ENCODE results near the gene GALNT1.

Gene GALNT1

GRCh38 chr18:35633761-35634160, 52.2 kb downstream of the GALNT1 start:
- Histone ChIP-seq H3K9ac (ENCODE audit: insufficient read length) (no peak overlapping the region), H3K4me3 (no peak overlapping the region), H3K36me3 (ENCODE audit: insufficient read depth, low read length) (no peaks in the 10 kb centered on the region), H3K27ac (no peak overlapping the region), H3K9me3 (ENCODE audit: low read depth, low read length) (no peaks in the 10 kb centered on the region)
- TF ChIP-seq EZH2 (IDR thresholded peaks at IDR 0.05) (no peak), FOXP2 (optimal IDR thresholded peaks at IDR 0.05; ENCODE audit: control extremely low read depth, extremely low read length, insufficient read depth) (no peak), POLR2AphosphoS5 (IDR thresholded peaks at IDR 0.05; ENCODE audit: borderline replicate concordance, low read depth, low read length) (no peak)
- DNase-seq (ENCODE audit: low read depth, low spot score) = no peak

- DNase-seq (ENCODE audit: low read depth, low spot score) = no peak
- no peak overlapping the region for H3K27ac ChIP-seq
- H3K9me3 ChIP-seq (ENCODE audit: low read depth, low read length) = no peaks in the 10 kb centered on the region
- TF ChIP-seq EZH2 (IDR thresholded peaks at IDR 0.05) = no peak
- no peak for TF ChIP-seq FOXP2 (optimal IDR thresholded peaks at IDR 0.05; ENCODE audit: control extremely low read depth, extremely low read length, insufficient read depth)
- H3K36me3 ChIP-seq (ENCODE audit: insufficient read depth, low read length) = no peaks in the 10 kb centered on the region
- H3K9ac ChIP-seq (ENCODE audit: insufficient read length) = no peak overlapping the region
- no peak overlapping the region for H3K4me3 ChIP-seq
Measured at GRCh38 chr18:35634323-35634722, 52.8 kb downstream of the GALNT1 start.

- H3K27ac ChIP-seq = no peak overlapping the region
- no peak for DNase-seq (ENCODE audit: low read depth, low spot score)
Measured at GRCh38 chr18:35635170-35635569, 53.6 kb downstream of the GALNT1 start.

GRCh38 chr18:35637227-35637626, 55.7 kb downstream of the GALNT1 start:
- H3K27ac ChIP-seq = no peak overlapping the region
- no peak overlapping the region for H3K9ac ChIP-seq (ENCODE audit: insufficient read length)
- no peak for DNase-seq (ENCODE audit: low read depth, low spot score)
- no peaks in the 10 kb centered on the region for H3K36me3 ChIP-seq (ENCODE audit: insufficient read depth, low read length)
- H3K9me3 ChIP-seq (ENCODE audit: low read depth, low read length) = no peaks in the 10 kb centered on the region
- TF ChIP-seq FOXP2 (optimal IDR thresholded peaks at IDR 0.05; ENCODE audit: control extremely low read depth, extremely low read length, insufficient read depth) (no peak), EZH2 (IDR thresholded peaks at IDR 0.05) (no peak), POLR2AphosphoS5 (IDR thresholded peaks at IDR 0.05; ENCODE audit: borderline replicate concordance, low read depth, low read length) (no peak)
- H3K4me3 ChIP-seq = no peak overlapping the region

More at GRCh38 chr18:35635170-35635569, 53.6 kb downstream of the GALNT1 start:
- Histone ChIP-seq H3K9me3 (ENCODE audit: low read depth, low read length) (no peaks in the 10 kb centered on the region), H3K4me3 (no peak overlapping the region), H3K36me3 (ENCODE audit: insufficient read depth, low read length) (no peaks in the 10 kb centered on the region), H3K9ac (ENCODE audit: insufficient read length) (no peak overlapping the region)
- no peak for TF ChIP-seq FOXP2 (optimal IDR thresholded peaks at IDR 0.05; ENCODE audit: control extremely low read depth, extremely low read length, insufficient read depth)
- TF ChIP-seq EZH2 (IDR thresholded peaks at IDR 0.05) = no peak
- no peak for TF ChIP-seq POLR2AphosphoS5 (IDR thresholded peaks at IDR 0.05; ENCODE audit: borderline replicate concordance, low read depth, low read length)

GRCh38 chr18:35639296-35639695, 57.8 kb downstream of the GALNT1 start:
- Histone ChIP-seq H3K9ac (ENCODE audit: insufficient read length) (no peak overlapping the region), H3K36me3 (ENCODE audit: insufficient read depth, low read length) (no peaks in the 10 kb centered on the region), H3K27ac (no peak overlapping the region), H3K4me3 (no peak overlapping the region), H3K9me3 (ENCODE audit: low read depth, low read length) (no peaks in the 10 kb centered on the region)
- DNase-seq (ENCODE audit: low read depth, low spot score) = no peak
- TF ChIP-seq POLR2AphosphoS5 (IDR thresholded peaks at IDR 0.05; ENCODE audit: borderline replicate concordance, low read depth, low read length) (no peak), EZH2 (IDR thresholded peaks at IDR 0.05) (no peak), FOXP2 (optimal IDR thresholded peaks at IDR 0.05; ENCODE audit: control extremely low read depth, extremely low read length, insufficient read depth) (no peak)

- no peak for TF ChIP-seq POLR2AphosphoS5 (IDR thresholded peaks at IDR 0.05; ENCODE audit: borderline replicate concordance, low read depth, low read length)
- no peak for TF ChIP-seq FOXP2 (optimal IDR thresholded peaks at IDR 0.05; ENCODE audit: control extremely low read depth, extremely low read length, insufficient read depth)
- TF ChIP-seq EZH2 (IDR thresholded peaks at IDR 0.05) = no peak
- H3K36me3 ChIP-seq (ENCODE audit: insufficient read depth, low read length) = no peaks in the 10 kb centered on the region
- H3K4me3 ChIP-seq = no peak overlapping the region
- no peaks in the 10 kb centered on the region for H3K9me3 ChIP-seq (ENCODE audit: low read depth, low read length)
- DNase-seq (ENCODE audit: low read depth, low spot score) = no peak
- no peak overlapping the region for H3K27ac ChIP-seq
- H3K9ac ChIP-seq (ENCODE audit: insufficient read length) = no peak overlapping the region
Measured at GRCh38 chr18:35641467-35641866, 59.9 kb downstream of the GALNT1 start.

GRCh38 chr18:35641916-35642315, 60.4 kb downstream of the GALNT1 start:
- Histone ChIP-seq H3K27ac (no peak overlapping the region), H3K9ac (ENCODE audit: insufficient read length) (no peak overlapping the region), H3K36me3 (ENCODE audit: insufficient read depth, low read length) (no peaks in the 10 kb centered on the region), H3K9me3 (ENCODE audit: low read depth, low read length) (no peaks in the 10 kb centered on the region), H3K4me3 (no peak overlapping the region)
- TF ChIP-seq EZH2 (IDR thresholded peaks at IDR 0.05) (no peak), FOXP2 (optimal IDR thresholded peaks at IDR 0.05; ENCODE audit: control extremely low read depth, extremely low read length, insufficient read depth) (no peak), POLR2AphosphoS5 (IDR thresholded peaks at IDR 0.05; ENCODE audit: borderline replicate concordance, low read depth, low read length) (no peak)
- no peak for DNase-seq (ENCODE audit: low read depth, low spot score)

GRCh38 chr18:35642802-35643201, 61.3 kb downstream of the GALNT1 start:
- H3K9ac ChIP-seq (ENCODE audit: insufficient read length) = no peak overlapping the region
- H3K9me3 ChIP-seq (ENCODE audit: low read depth, low read length) = no peaks in the 10 kb centered on the region
- no peak overlapping the region for H3K4me3 ChIP-seq
- TF ChIP-seq EZH2 (IDR thresholded peaks at IDR 0.05) = no peak
- no peak for TF ChIP-seq FOXP2 (optimal IDR thresholded peaks at IDR 0.05; ENCODE audit: control extremely low read depth, extremely low read length, insufficient read depth)
- TF ChIP-seq POLR2AphosphoS5 (IDR thresholded peaks at IDR 0.05; ENCODE audit: borderline replicate concordance, low read depth, low read length) = no peak
- no peak for DNase-seq (ENCODE audit: low read depth, low spot score)
- H3K27ac ChIP-seq = no peak overlapping the region
- H3K36me3 ChIP-seq (ENCODE audit: insufficient read depth, low read length) = no peaks in the 10 kb centered on the region

GRCh38 chr18:35646449-35646848, 64.9 kb downstream of the GALNT1 start:
- H3K9me3 ChIP-seq (ENCODE audit: low read depth, low read length) = no peaks in the 10 kb centered on the region
- no peak overlapping the region for H3K4me3 ChIP-seq
- no peak overlapping the region for H3K27ac ChIP-seq
- no peaks in the 10 kb centered on the region for H3K36me3 ChIP-seq (ENCODE audit: insufficient read depth, low read length)
- TF ChIP-seq FOXP2 (optimal IDR thresholded peaks at IDR 0.05; ENCODE audit: control extremely low read depth, extremely low read length, insufficient read depth) = no peak
- TF ChIP-seq POLR2AphosphoS5 (IDR thresholded peaks at IDR 0.05; ENCODE audit: borderline replicate concordance, low read depth, low read length) = no peak
- TF ChIP-seq EZH2 (IDR thresholded peaks at IDR 0.05) = no peak
- no peak overlapping the region for H3K9ac ChIP-seq (ENCODE audit: insufficient read length)
- DNase-seq (ENCODE audit: low read depth, low spot score) = no peak
